Body of pancreas (tissue), 4 donors: ENCODE results near the gene RPE.

ENCODE experiments used
- CTCF ChIP-seq, 7 experiments: fragments of 450-650 bp in 4 of 7; fragments of 200-600 bp in 3 of 7; sonication (generic) in 3 of 7; IDR thresholded peaks; one replicate each; pipeline ENCODE4 v1.5.1; 2016 to 2019; ENCODE audit warnings: antibody characterized with exemption in 7 of 7
- POLR2A ChIP-seq, 3 donors: fragments of 450-650 bp; IDR thresholded peaks; one replicate each; pipeline ENCODE4 v1.6.1; 2016; ENCODE audit warnings: antibody characterized with exemption in 3 of 3, mild to moderate bottlenecking in 2 of 3

- no peak for TF ChIP-seq CTCF (IDR thresholded peaks at IDR 0.05)
- TF ChIP-seq POLR2A (IDR thresholded peaks at IDR 0.05) = no peak
These were observed 27.9 kb upstream of the RPE start for GRCh38 chr2:209974576-209974975.
